WTC11 (cell line): Measurements from ENCODE around the gene UAP1.

Source experiments
- CTCF ChIP-seq: fragments of 200-600 bp; IDR thresholded peaks from 2 replicates; pipeline ENCODE4 v1.8.0; 2022; ENCODE audit warnings: antibody characterized with exemption
- E2F1 ChIP-seq: sonication (generic); formaldehyde crosslinking; IDR thresholded peaks from 2 replicates; pipeline ENCODE4 v1.8.0; 2022; ENCODE audit warnings: mild to moderate bottlenecking, missing genetic modification reagents
- KAT7 ChIP-seq: sonication (generic); formaldehyde crosslinking; IDR thresholded peaks from 2 replicates; pipeline ENCODE4 v1.8.1; 2023; ENCODE audit warnings: missing genetic modification reagents, mild to moderate bottlenecking, borderline replicate concordance
- ZNF263 ChIP-seq: sonication (generic); formaldehyde crosslinking; IDR thresholded peaks from 2 replicates; pipeline ENCODE4 v1.8.1; 2022; ENCODE audit warnings: low read depth, mild to moderate bottlenecking, moderate library complexity, missing genetic modification reagents
- TF ChIP-seq, protein P1 (sequence below): sonication (generic); formaldehyde crosslinking; conservative IDR thresholded peaks from 2 replicates; pipeline ENCODE4 v1.8.1; 2022; ENCODE audit warnings: mild to moderate bottlenecking, missing genetic modification reagents

GRCh38 chr1:162632217-162632666 is 70.7 kb downstream of the UAP1 start, which contains the start of gene DDR2:
- TF ChIP-seq CTCF (no peak), KAT7 (no peak), ZNF263 (CRISPR knock-in tag) (no peak), E2F1 (CRISPR knock-in tag) (no peak)
- TF ChIP-seq, protein P1, sequence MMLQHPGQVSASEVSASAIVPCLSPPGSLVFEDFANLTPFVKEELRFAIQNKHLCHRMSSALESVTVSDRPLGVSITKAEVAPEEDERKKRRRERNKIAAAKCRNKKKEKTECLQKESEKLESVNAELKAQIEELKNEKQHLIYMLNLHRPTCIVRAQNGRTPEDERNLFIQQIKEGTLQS (CRISPR knock-in tag): no peak
